Left lung (tissue), 10 donors: Measurements from ENCODE around the gene ZNF764. TPM values are rescaled to one million over a fixed set of nuclear protein-coding genes. Genes with fewer than 3 reads are reported as not detected.
A peak's percentile ranks its signal among the peaks of the same experiment; 100 is the strongest.

Source experiments
- ATAC-seq: fragments of 200-7000 bp; cut with Tn5 transposase; one replicate; pipeline ENCODE4 v1.9.1; 2020; ENCODE audit warnings: moderate library complexity
- DNase-seq, 4 donors: peaks; one replicate each; pipeline ENCODE4 v3.0.0-alpha.2; 2013 to 2020
- H3K27ac ChIP-seq, 2 donors: fragments of 200-600 bp; sonication (generic) in 1 of 2; one replicate each; pipeline versions ENCODE4 v1.5.0 to v1.8.0; 2020 to 2021
- H3K27me3 ChIP-seq, 2 donors: fragments of 200-600 bp; sonication (generic) in 1 of 2; one replicate each; pipeline versions ENCODE4 v1.5.0 to v1.8.0; 2020 to 2021
- H3K36me3 ChIP-seq, 2 donors: fragments of 200-600 bp; sonication (generic) in 1 of 2; one replicate each; pipeline versions ENCODE4 v1.5.0 to v1.8.0; 2020 to 2021
- H3K4me1 ChIP-seq, 2 donors: fragments of 200-600 bp; one replicate each; pipeline ENCODE4 v1.8.0; 2021
- H3K4me3 ChIP-seq, 2 donors: fragments of 200-600 bp; sonication (generic) in 1 of 2; one replicate each; pipeline versions ENCODE4 v1.5.0 to v1.8.0; 2020 to 2021; ENCODE audit warnings: mild to moderate bottlenecking in 1 of 2
- H3K9me3 ChIP-seq, 2 donors: fragments of 200-600 bp; sonication (generic) in 1 of 2; one replicate each; pipeline versions ENCODE4 v1.5.0 to v1.8.0; 2020 to 2021
- intact Hi-C, 2 donors: fragments of 100-400 bp; cut with DNase I; formaldehyde crosslinking; loops; one replicate each; pipeline versions ENCODE4 v1.11.2 to v1.14.2; 2022
- polyA plus RNA-seq, 6 donors: library from polyadenylated mRNA; unstranded; fragments of 120-200 nt; gene quantifications; one replicate each; pipeline ENCODE4 v1.2.1, GENCODE V29; 2013; ENCODE audit not compliant: insufficient read length in 6 of 6
- total RNA-seq, 2 donors: library from RNA; stranded (reverse); fragmentation: NEBNext Ultra II Directional; extraction: Animal tissue kit (Norgen Biotek cat#: 25700); gene quantifications; one replicate each; pipeline ENCODE4 v1.2.1, GENCODE V29; 2021
- TF ChIP-seq, protein P1 (sequence below), 2 donors: fragments of 200-600 bp; sonication (generic) in 1 of 2; IDR thresholded peaks; one replicate each; pipeline versions ENCODE4 v1.5.0 to v1.8.0; 2021; ENCODE audit warnings: antibody characterized with exemption in 2 of 2
- donor health status: DM: no; HTN: yes; CAD: no.
- donor health status: DM: no; HTN: no; CAD: no.

Gene ZNF764
- total and polyA plus RNA-seq, 8 donors = 7.4 to 15.8 (median 11.8) TPM

DNA sequence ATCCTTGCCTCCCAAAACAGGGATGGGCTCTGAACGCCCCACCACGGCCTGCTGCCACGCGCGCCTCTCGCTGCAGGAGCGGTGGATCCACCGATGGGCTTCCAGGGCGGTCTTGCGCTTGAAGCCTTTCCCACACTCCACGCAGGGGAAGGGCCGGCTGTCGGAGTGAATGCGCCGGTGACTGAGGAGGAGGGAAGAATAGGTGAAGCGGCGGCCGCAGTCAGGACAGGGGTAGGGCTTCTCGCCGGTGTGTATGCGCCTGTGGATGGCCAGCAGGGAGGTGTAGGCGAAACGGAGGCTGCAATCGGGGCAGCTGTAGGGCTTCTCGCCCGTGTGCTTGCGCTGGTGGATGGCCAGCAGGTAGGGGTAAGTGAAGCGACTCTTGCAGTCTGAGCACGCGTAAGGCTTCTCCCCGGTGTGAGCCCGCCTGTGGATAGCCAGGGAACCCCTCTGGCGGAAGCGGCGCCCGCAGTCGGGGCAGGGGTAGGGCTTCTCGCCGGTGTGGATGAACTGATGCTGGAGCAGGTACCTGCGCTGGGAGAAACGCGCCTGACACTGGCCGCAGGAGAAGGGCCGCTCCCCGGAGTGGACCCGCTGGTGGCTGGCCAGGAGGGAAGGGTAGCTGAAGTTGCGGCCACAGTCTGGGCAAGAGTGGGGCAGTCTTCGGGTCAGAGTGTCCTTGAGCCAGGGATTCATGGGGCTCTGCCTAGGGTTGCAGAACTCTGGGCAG is 24.6 kb upstream of the ZNF764 start:
- DNase-seq (peak in 1 of 4 donors; percentile 77), ATAC-seq (no peak)
- Histone ChIP-seq H3K4me3 (no peak overlapping the region), H3K27me3 (no peaks in the 10 kb centered on the region), H3K36me3 (peaks cover 0 to 48% of the 10 kb centered on the region in 2 donors), H3K9me3 (no peaks in the 10 kb centered on the region), H3K27ac (no peak overlapping the region), H3K4me1 (peaks cover 3 to 37% of the 10 kb centered on the region in 2 donors)
- intact Hi-C loops = no loop called here
- TF ChIP-seq, protein P1, sequence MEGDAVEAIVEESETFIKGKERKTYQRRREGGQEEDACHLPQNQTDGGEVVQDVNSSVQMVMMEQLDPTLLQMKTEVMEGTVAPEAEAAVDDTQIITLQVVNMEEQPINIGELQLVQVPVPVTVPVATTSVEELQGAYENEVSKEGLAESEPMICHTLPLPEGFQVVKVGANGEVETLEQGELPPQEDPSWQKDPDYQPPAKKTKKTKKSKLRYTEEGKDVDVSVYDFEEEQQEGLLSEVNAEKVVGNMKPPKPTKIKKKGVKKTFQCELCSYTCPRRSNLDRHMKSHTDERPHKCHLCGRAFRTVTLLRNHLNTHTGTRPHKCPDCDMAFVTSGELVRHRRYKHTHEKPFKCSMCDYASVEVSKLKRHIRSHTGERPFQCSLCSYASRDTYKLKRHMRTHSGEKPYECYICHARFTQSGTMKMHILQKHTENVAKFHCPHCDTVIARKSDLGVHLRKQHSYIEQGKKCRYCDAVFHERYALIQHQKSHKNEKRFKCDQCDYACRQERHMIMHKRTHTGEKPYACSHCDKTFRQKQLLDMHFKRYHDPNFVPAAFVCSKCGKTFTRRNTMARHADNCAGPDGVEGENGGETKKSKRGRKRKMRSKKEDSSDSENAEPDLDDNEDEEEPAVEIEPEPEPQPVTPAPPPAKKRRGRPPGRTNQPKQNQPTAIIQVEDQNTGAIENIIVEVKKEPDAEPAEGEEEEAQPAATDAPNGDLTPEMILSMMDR (IDR thresholded peaks at IDR 0.05) = no peak

DNA sequence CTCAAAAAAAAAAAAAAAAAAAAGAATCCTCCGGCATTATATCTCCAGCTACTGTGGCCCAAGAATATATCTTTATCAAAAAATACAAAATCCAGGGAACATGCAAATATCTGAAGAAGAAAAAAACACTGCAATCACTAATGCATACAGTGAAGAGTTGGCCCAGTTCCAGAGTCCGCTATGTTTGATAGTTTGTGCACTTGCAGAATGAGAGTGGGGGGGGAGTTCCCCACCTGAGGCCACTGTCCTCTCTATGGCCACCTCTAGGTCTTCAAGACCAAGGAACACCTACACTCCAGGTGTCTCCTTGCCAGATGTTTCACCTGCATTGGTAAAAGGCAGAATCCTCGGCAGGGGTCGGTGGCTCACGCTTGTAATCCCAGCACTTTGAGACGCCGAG is 23.3 kb upstream of the ZNF764 start:
- no peak for ATAC-seq
- TF ChIP-seq, protein P1 (IDR thresholded peaks at IDR 0.05) = no peak
- DNase-seq = no peak
- intact Hi-C loops = no loop called here
- Histone ChIP-seq H3K4me1 (peaks cover 3 to 37% of the 10 kb centered on the region in 2 donors), H3K27ac (no peak overlapping the region), H3K36me3 (peaks cover 0 to 60% of the 10 kb centered on the region in 2 donors), H3K4me3 (no peak overlapping the region), H3K27me3 (no peaks in the 10 kb centered on the region), H3K9me3 (no peaks in the 10 kb centered on the region)

DNA sequence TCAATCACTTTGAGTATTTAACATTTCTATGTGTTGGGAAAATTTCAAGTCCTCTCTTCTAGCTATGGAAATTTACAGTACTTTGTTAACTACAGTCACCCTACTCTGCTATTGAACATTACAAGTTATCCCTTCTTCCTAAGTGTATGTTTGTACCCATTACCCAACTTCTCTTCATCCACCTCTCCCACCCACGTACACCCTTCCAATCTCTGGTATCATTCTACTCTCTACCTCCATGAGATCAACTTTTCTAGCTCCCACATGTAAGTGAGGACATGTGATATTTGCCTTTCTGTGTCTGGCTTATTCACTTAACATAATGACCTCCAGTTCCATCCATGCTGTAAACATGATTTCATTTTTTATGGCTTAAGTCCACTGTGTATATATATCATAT is 16.5 kb upstream of the ZNF764 start:
- intact Hi-C loops = no loop called here
- no peak overlapping the region for H3K27ac ChIP-seq
- ATAC-seq = no peak

DNA sequence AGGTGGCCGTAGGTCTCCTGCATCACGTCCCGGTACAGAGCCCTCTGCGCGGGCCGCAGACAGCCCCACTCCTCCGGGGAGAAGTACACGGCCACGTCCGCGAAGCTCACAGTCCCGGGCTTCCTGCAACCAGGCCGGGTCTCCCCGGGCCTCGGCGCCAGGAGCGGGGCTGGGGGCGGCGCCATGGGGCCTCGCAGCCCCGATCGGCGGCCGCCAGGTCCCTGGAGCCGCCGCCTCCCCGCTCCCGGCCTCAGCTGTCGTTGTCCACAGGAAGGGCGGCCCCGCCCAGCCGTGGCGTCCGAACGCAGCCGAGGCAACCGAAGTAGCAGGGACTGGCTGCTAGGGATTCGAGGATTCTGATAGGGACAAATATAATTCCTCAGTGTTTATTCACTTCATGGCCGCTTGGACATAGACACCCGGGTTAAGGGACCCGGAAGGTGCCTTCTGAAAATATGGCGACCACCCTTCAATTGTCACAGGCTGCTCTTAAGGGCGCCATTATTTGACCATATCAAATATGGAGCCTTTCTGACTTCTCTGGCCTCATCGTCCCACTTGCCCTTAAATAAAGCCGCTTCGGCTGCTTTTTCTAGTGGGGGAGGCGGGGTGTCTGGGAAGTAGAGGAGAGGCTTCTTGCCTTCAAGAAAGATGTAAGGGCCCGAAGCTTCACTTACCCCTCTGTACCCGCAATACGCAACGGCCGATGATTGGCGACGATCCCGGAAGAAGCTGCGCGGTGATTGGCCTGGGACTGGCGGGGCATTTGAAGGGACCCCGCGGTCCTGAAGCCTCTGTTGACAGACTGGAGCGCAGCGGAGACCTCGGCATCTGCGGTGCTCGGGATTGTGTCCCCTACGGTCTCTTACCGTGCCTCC is 13.5 kb upstream of the ZNF764 start, which contains the start of gene ZNF688:
TSS of gene ZNF688 (minus strand) at position 270 of the 878 bp plus-strand sequence. CDS start at position 185, 85 bp downstream.
- peak; percentile 89 for ATAC-seq
- H3K9me3 ChIP-seq = no peaks in the 10 kb centered on the region
- H3K4me3 ChIP-seq = peak within 1 kb of the TSS; percentile 74 to 86
- H3K27ac ChIP-seq = peak within 1 kb of the TSS; percentile 98 to 99
- no peaks in the 10 kb centered on the region for H3K27me3 ChIP-seq
- TF ChIP-seq, protein P1 (IDR thresholded peaks at IDR 0.05) = no peak
- intact Hi-C loops = no loop called here
- peak; percentile 95 to 98 (median 95) for DNase-seq
- H3K36me3 ChIP-seq = peaks cover 0 to 6% of the 10 kb centered on the region in 2 donors
- H3K4me1 ChIP-seq = peaks cover 5 to 52% of the 10 kb centered on the region in 2 donors

More for the DNA sequence above, 16.5 kb upstream of the ZNF764 start:
- TF ChIP-seq, protein P1 (IDR thresholded peaks at IDR 0.05) = no peak
- no peaks in the 10 kb centered on the region for H3K9me3 ChIP-seq
- H3K36me3 ChIP-seq = peaks cover 0 to 31% of the 10 kb centered on the region in 2 donors
- H3K4me1 ChIP-seq = peaks cover 5 to 25% of the 10 kb centered on the region in 2 donors
- no peak for DNase-seq
- no peaks in the 10 kb centered on the region for H3K27me3 ChIP-seq
- H3K4me3 ChIP-seq = no peak overlapping the region
